NB4 (cell line): Measurements from ENCODE around the gene DAZ1.
"Not testable (repeated sequence)": the region's sequence is repeated elsewhere in the genome, so short reads cannot be mapped to it uniquely, and the experiment has no call there.

Experiments
- CTCF ChIP-seq: IDR thresholded peaks from one replicate; pipeline ENCODE4 v1.5.1; 2012; ENCODE audit warnings: low read depth, low read length
- MYC ChIP-seq: IDR thresholded peaks from 2 replicates; pipeline ENCODE4 v1.6.1; 2011; ENCODE audit warnings: low read depth, low read length
- POLR2A ChIP-seq: IDR thresholded peaks from 2 replicates; pipeline ENCODE4 v1.6.1; 2011; ENCODE audit warnings: mild to moderate bottlenecking; ENCODE audit not compliant: insufficient read length; ENCODE audit errors: extremely low read depth

GRCh38 chrY:23210681-23211080 is 11.9 kb upstream of the DAZ1 start:
- TF ChIP-seq CTCF, POLR2A, MYC: not testable (repeated sequence)
